Esophagus (tissue), 2 donors: ENCODE measurements around the gene SPATC1L. TPM values are rescaled to one million over a fixed set of nuclear protein-coding genes. Genes with fewer than 3 reads are reported as not detected.

Source experiments
- polyA plus RNA-seq, 2 donors: library from polyadenylated mRNA; stranded (reverse); fragments of 200-250 nt; gene quantifications; one replicate each; pipeline ENCODE4 v1.2.3, GENCODE V29; 2013
- donor health status: healthy with polysubstance abuse.
- donor health status: Bipolar disorder and iron deficiency.

SPATC1L gene
- polyA plus RNA-seq, 2 donors = 5.2 to 9.3 TPM

Other genes starting within 250 kb of the SPATC1L start
- 100 to 1,000 TPM; 105 to 123 TPM for gene COL6A1, start 202.7 kb downstream of the SPATC1L start, polyA plus RNA-seq
- gene COL6A2, start 86.3 kb downstream of the SPATC1L start, polyA plus RNA-seq = 100 to 1,000 TPM; 120 to 161 TPM
- under 1 TPM; 0.33 to 0.39 TPM for gene FTCD, start 28.9 kb downstream of the SPATC1L start, polyA plus RNA-seq
- 10 to 100 TPM; 41.9 to 57.6 TPM for gene LSS, start 44.3 kb upstream of the SPATC1L start, polyA plus RNA-seq
- gene MCM3AP, start 101.2 kb upstream of the SPATC1L start, polyA plus RNA-seq = 10 to 100 TPM; 27.1 to 29.2 TPM
- gene YBEY, start 101.9 kb upstream of the SPATC1L start, polyA plus RNA-seq = 10 to 100 TPM in 1 of 2 donors, 1 to 10 TPM in 1; 7.1 to 11.9 TPM
- 1 to 10 TPM; 2.5 to 7.1 TPM for gene C21orf58, start 139.4 kb upstream of the SPATC1L start, polyA plus RNA-seq
- 10 to 100 TPM; 14.1 to 14.9 TPM for gene PCNT, start 139.7 kb upstream of the SPATC1L start, polyA plus RNA-seq